ENCODE data around the gene RPP40.

DNA sequence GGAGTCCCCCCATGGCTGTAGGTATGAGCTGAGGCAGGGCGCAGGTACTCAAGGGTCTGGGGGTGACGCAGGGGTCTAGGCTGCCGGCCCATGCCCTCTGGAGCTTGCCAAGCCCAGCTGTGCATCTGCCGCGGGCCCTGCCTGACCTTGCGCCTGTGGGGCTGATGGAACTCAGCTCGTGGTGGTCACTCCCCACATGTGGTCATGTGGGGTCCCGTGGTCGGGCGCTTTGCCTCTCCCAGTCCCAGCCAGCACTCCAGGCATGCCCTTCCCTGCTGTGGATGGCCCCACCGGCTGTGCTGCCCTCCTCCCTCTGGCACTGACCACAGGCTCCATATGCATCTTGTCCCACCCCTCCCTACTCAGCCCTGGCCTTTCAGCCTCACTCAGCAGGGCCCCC lies 57.3 kb downstream of the RPP40 start:
- TF ChIP-seq POLR2AphosphoS5 (IDR thresholded peaks at IDR 0.05; ENCODE audit: low read depth, low read length) (no peak), FOSL1 (IDR thresholded peaks at IDR 0.05; ENCODE audit: low read depth) (no peak), POLR2A (IDR thresholded peaks at IDR 0.05; ENCODE audit: borderline replicate concordance, extremely low read depth, insufficient read depth, insufficient read length) (no peak), EZH2 (IDR thresholded peaks at IDR 0.05) (no peak), RAD21 (IDR thresholded peaks at IDR 0.05; ENCODE audit: low read depth) (no peak), SP1 (IDR thresholded peaks at IDR 0.05; ENCODE audit: low read depth) (no peak), YY1 (IDR thresholded peaks at IDR 0.05; ENCODE audit: extremely low read depth, insufficient replicate concordance, low read depth, low read length) (no peak), CEBPB (IDR thresholded peaks at IDR 0.05; ENCODE audit: low read depth) (no peak), ELF1 (IDR thresholded peaks at IDR 0.05; ENCODE audit: borderline replicate concordance, low read depth) (no peak), JUND (IDR thresholded peaks at IDR 0.05) (no peak), ZFX (IDR thresholded peaks at IDR 0.05) (no peak)
- TF ChIP-seq, protein P1, sequence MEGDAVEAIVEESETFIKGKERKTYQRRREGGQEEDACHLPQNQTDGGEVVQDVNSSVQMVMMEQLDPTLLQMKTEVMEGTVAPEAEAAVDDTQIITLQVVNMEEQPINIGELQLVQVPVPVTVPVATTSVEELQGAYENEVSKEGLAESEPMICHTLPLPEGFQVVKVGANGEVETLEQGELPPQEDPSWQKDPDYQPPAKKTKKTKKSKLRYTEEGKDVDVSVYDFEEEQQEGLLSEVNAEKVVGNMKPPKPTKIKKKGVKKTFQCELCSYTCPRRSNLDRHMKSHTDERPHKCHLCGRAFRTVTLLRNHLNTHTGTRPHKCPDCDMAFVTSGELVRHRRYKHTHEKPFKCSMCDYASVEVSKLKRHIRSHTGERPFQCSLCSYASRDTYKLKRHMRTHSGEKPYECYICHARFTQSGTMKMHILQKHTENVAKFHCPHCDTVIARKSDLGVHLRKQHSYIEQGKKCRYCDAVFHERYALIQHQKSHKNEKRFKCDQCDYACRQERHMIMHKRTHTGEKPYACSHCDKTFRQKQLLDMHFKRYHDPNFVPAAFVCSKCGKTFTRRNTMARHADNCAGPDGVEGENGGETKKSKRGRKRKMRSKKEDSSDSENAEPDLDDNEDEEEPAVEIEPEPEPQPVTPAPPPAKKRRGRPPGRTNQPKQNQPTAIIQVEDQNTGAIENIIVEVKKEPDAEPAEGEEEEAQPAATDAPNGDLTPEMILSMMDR (IDR thresholded peaks at IDR 0.05 in 2 of 3, conservative IDR thresholded peaks at IDR 0.05 in 1 of 3; ENCODE audit: borderline replicate concordance in 1 of 3, insufficient read depth in 1 of 3, low read depth in 2 of 3, low read length in 2 of 3) = no peak
- TF ChIP-seq, protein P2, sequence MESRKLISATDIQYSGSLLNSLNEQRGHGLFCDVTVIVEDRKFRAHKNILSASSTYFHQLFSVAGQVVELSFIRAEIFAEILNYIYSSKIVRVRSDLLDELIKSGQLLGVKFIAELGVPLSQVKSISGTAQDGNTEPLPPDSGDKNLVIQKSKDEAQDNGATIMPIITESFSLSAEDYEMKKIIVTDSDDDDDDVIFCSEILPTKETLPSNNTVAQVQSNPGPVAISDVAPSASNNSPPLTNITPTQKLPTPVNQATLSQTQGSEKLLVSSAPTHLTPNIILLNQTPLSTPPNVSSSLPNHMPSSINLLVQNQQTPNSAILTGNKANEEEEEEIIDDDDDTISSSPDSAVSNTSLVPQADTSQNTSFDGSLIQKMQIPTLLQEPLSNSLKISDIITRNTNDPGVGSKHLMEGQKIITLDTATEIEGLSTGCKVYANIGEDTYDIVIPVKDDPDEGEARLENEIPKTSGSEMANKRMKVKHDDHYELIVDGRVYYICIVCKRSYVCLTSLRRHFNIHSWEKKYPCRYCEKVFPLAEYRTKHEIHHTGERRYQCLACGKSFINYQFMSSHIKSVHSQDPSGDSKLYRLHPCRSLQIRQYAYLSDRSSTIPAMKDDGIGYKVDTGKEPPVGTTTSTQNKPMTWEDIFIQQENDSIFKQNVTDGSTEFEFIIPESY (IDR thresholded peaks at IDR 0.05; ENCODE audit: extremely low read depth, insufficient replicate concordance, low read length) = no peak
